ENCODE data around the gene TRMU.

The TRMU gene

GRCh38 chr22:46336119-46337078 lies 885 bp downstream of the TRMU start:
- Histone ChIP-seq H3K36me3 (ENCODE audit: control insufficient read depth, insufficient read depth, low read length) (peaks cover 14% of the 10 kb centered on the region), H3K23ac (ENCODE audit: low read length) (peak overlapping the region; percentile 20), H3K4me1 (ENCODE audit: control insufficient read depth, low read depth, low read length) (peaks cover 10% of the 10 kb centered on the region), H3K18ac (ENCODE audit: low read length) (peak overlapping the region; percentile 29), H3K4me2 (ENCODE audit: low read length) (peak overlapping the region; percentile 54), H4K5ac (ENCODE audit: low read length) (no peak overlapping the region), H3K79me1 (ENCODE audit: low read length) (peaks cover 20% of the 10 kb centered on the region), H2BK5ac (ENCODE audit: low read length) (no peak overlapping the region), H2BK120ac (ENCODE audit: low read depth, low read length) (peak overlapping the region; percentile 2), H3K27me3 (ENCODE audit: insufficient read depth, low read length, poor library complexity) (no peaks in the 10 kb centered on the region), H3K4me3 (ENCODE audit: low read length) (peak overlapping the region; percentile 78), H3K79me2 (ENCODE audit: control insufficient read depth, insufficient read depth, low read length) (peaks cover 38% of the 10 kb centered on the region), H4K8ac (ENCODE audit: low read depth, low read length) (no peak overlapping the region), H2BK15ac (replicated peaks; ENCODE audit: low read depth) (no peak overlapping the region), H3K4ac (ENCODE audit: low read depth, low read length) (peak overlapping the region; percentile 60), H3K9ac (ENCODE audit: low read length) (peak overlapping the region; percentile 96), H3K56ac (ENCODE audit: low read length) (peak overlapping the region; percentile 99), H2AK5ac (ENCODE audit: low read length) (no peak overlapping the region), H3K27ac (ENCODE audit: low read depth, low read length) (peak overlapping the region; percentile 31)
- DNase-seq: peak; percentile 28
- no CpG with 5 or more reads among the region's 42 CpGs for WGBS (ENCODE audit: extremely low coverage, insufficient coverage, low lambda C conversion rate)

GRCh38 chr22:46337870-46338269 lies 2.4 kb downstream of the TRMU start:
- no peak for DNase-seq
- H3K4ac ChIP-seq (ENCODE audit: low read depth, low read length): no peak overlapping the region
- peaks cover 19% of the 10 kb centered on the region for H3K36me3 ChIP-seq (ENCODE audit: control insufficient read depth, insufficient read depth, low read length)

GRCh38 chr22:46338636-46339035 lies 3.1 kb downstream of the TRMU start:
- Histone ChIP-seq H2BK5ac (ENCODE audit: low read length) (no peak overlapping the region), H3K79me1 (ENCODE audit: low read length) (peaks cover 25% of the 10 kb centered on the region), H3K27me3 (ENCODE audit: insufficient read depth, low read length, poor library complexity) (no peaks in the 10 kb centered on the region), H3K18ac (ENCODE audit: low read length) (no peak overlapping the region), H2BK15ac (replicated peaks; ENCODE audit: low read depth) (no peak overlapping the region), H3K4ac (ENCODE audit: low read depth, low read length) (no peak overlapping the region), H3K36me3 (ENCODE audit: control insufficient read depth, insufficient read depth, low read length) (peaks cover 23% of the 10 kb centered on the region), H3K23ac (ENCODE audit: low read length) (no peak overlapping the region), H3K79me2 (ENCODE audit: control insufficient read depth, insufficient read depth, low read length) (peaks cover 42% of the 10 kb centered on the region), H3K4me2 (ENCODE audit: low read length) (no peak overlapping the region), H3K56ac (ENCODE audit: low read length) (no peak overlapping the region), H3K9ac (ENCODE audit: low read length) (no peak overlapping the region), H4K8ac (ENCODE audit: low read depth, low read length) (no peak overlapping the region), H2AK5ac (ENCODE audit: low read length) (no peak overlapping the region), H3K27ac (ENCODE audit: low read depth, low read length) (no peak overlapping the region), H4K5ac (ENCODE audit: low read length) (no peak overlapping the region), H3K4me1 (ENCODE audit: control insufficient read depth, low read depth, low read length) (peaks cover 5% of the 10 kb centered on the region), H3K4me3 (ENCODE audit: low read length) (no peak overlapping the region), H2BK120ac (ENCODE audit: low read depth, low read length) (no peak overlapping the region)
- no peak for DNase-seq
- no CpG with 5 or more reads among the region's 8 CpGs for WGBS (ENCODE audit: extremely low coverage, insufficient coverage, low lambda C conversion rate)

More at GRCh38 chr22:46337870-46338269, 2.4 kb downstream of the TRMU start:
- WGBS (ENCODE audit: extremely low coverage, insufficient coverage, low lambda C conversion rate): no CpG with 5 or more reads among the region's 9 CpGs
- Histone ChIP-seq H3K4me1 (ENCODE audit: control insufficient read depth, low read depth, low read length) (peaks cover 5% of the 10 kb centered on the region), H3K18ac (ENCODE audit: low read length) (no peak overlapping the region), H3K23ac (ENCODE audit: low read length) (no peak overlapping the region), H2AK5ac (ENCODE audit: low read length) (no peak overlapping the region), H4K5ac (ENCODE audit: low read length) (no peak overlapping the region), H3K79me2 (ENCODE audit: control insufficient read depth, insufficient read depth, low read length) (peaks cover 42% of the 10 kb centered on the region), H3K79me1 (ENCODE audit: low read length) (peaks cover 24% of the 10 kb centered on the region), H3K27ac (ENCODE audit: low read depth, low read length) (no peak overlapping the region), H3K4me2 (ENCODE audit: low read length) (no peak overlapping the region), H2BK120ac (ENCODE audit: low read depth, low read length) (no peak overlapping the region), H3K9ac (ENCODE audit: low read length) (no peak overlapping the region), H3K56ac (ENCODE audit: low read length) (no peak overlapping the region), H2BK15ac (replicated peaks; ENCODE audit: low read depth) (no peak overlapping the region), H3K4me3 (ENCODE audit: low read length) (no peak overlapping the region), H3K27me3 (ENCODE audit: insufficient read depth, low read length, poor library complexity) (no peaks in the 10 kb centered on the region), H4K8ac (ENCODE audit: low read depth, low read length) (no peak overlapping the region), H2BK5ac (ENCODE audit: low read length) (no peak overlapping the region)

- Histone ChIP-seq H3K56ac (ENCODE audit: low read length) (no peak overlapping the region), H2AK5ac (ENCODE audit: low read length) (no peak overlapping the region), H2BK120ac (ENCODE audit: low read depth, low read length) (no peak overlapping the region), H4K5ac (ENCODE audit: low read length) (no peak overlapping the region), H3K27ac (ENCODE audit: low read depth, low read length) (no peak overlapping the region), H2BK15ac (replicated peaks; ENCODE audit: low read depth) (no peak overlapping the region), H3K4ac (ENCODE audit: low read depth, low read length) (no peak overlapping the region), H3K4me3 (ENCODE audit: low read length) (no peak overlapping the region), H3K27me3 (ENCODE audit: insufficient read depth, low read length, poor library complexity) (no peaks in the 10 kb centered on the region), H3K4me2 (ENCODE audit: low read length) (no peak overlapping the region), H3K36me3 (ENCODE audit: control insufficient read depth, insufficient read depth, low read length) (peaks cover 33% of the 10 kb centered on the region), H3K79me1 (ENCODE audit: low read length) (peaks cover 28% of the 10 kb centered on the region), H3K4me1 (ENCODE audit: control insufficient read depth, low read depth, low read length) (peaks cover 5% of the 10 kb centered on the region), H3K79me2 (ENCODE audit: control insufficient read depth, insufficient read depth, low read length) (peaks cover 42% of the 10 kb centered on the region), H3K18ac (ENCODE audit: low read length) (no peak overlapping the region), H3K23ac (ENCODE audit: low read length) (no peak overlapping the region), H3K9ac (ENCODE audit: low read length) (no peak overlapping the region), H4K8ac (ENCODE audit: low read depth, low read length) (no peak overlapping the region), H2BK5ac (ENCODE audit: low read length) (no peak overlapping the region)
- WGBS (ENCODE audit: extremely low coverage, insufficient coverage, low lambda C conversion rate): no CpG with 5 or more reads among the region's 5 CpGs
- no peak for DNase-seq
Measured at GRCh38 chr22:46339956-46340355, 4.4 kb downstream of the TRMU start.

- peaks cover 35% of the 10 kb centered on the region for H3K36me3 ChIP-seq (ENCODE audit: control insufficient read depth, insufficient read depth, low read length)
Measured at GRCh38 chr22:46340676-46341075, 5.2 kb downstream of the TRMU start.

More at GRCh38 chr22:46340676-46341075, 5.2 kb downstream of the TRMU start:
- H3K4me3 ChIP-seq (ENCODE audit: low read length): no peak overlapping the region
- no peaks in the 10 kb centered on the region for H3K27me3 ChIP-seq (ENCODE audit: insufficient read depth, low read length, poor library complexity)
- no peak for DNase-seq
- H3K23ac ChIP-seq (ENCODE audit: low read length): no peak overlapping the region
- no peak overlapping the region for H4K5ac ChIP-seq (ENCODE audit: low read length)
- no peak overlapping the region for H2AK5ac ChIP-seq (ENCODE audit: low read length)
- H3K79me2 ChIP-seq (ENCODE audit: control insufficient read depth, insufficient read depth, low read length): peaks cover 43% of the 10 kb centered on the region
- no peak overlapping the region for H2BK5ac ChIP-seq (ENCODE audit: low read length)
- no peak overlapping the region for H2BK15ac ChIP-seq (replicated peaks; ENCODE audit: low read depth)
- H3K4me2 ChIP-seq (ENCODE audit: low read length): no peak overlapping the region
- peaks cover 5% of the 10 kb centered on the region for H3K4me1 ChIP-seq (ENCODE audit: control insufficient read depth, low read depth, low read length)
- no peak overlapping the region for H3K56ac ChIP-seq (ENCODE audit: low read length)
- H3K9ac ChIP-seq (ENCODE audit: low read length): no peak overlapping the region
- H3K18ac ChIP-seq (ENCODE audit: low read length): no peak overlapping the region
- no peak overlapping the region for H4K8ac ChIP-seq (ENCODE audit: low read depth, low read length)
- H2BK120ac ChIP-seq (ENCODE audit: low read depth, low read length): no peak overlapping the region
- peaks cover 28% of the 10 kb centered on the region for H3K79me1 ChIP-seq (ENCODE audit: low read length)
- no peak overlapping the region for H3K4ac ChIP-seq (ENCODE audit: low read depth, low read length)
- H3K27ac ChIP-seq (ENCODE audit: low read depth, low read length): no peak overlapping the region
- WGBS (ENCODE audit: extremely low coverage, insufficient coverage, low lambda C conversion rate): no CpG with 5 or more reads among the region's 13 CpGs
